HG02610 (cell line): Measurements from ENCODE around the gene HIVEP3.

ENCODE experiments used
- ATAC-seq: cut with Tn5 transposase; IDR thresholded peaks from one replicate; pipeline ENCODE4 v1.9.1; 2021; ENCODE audit warnings: mild to moderate bottlenecking, moderate library complexity; ENCODE audit not compliant: unreplicated experiment

Gene HIVEP3

DNA sequence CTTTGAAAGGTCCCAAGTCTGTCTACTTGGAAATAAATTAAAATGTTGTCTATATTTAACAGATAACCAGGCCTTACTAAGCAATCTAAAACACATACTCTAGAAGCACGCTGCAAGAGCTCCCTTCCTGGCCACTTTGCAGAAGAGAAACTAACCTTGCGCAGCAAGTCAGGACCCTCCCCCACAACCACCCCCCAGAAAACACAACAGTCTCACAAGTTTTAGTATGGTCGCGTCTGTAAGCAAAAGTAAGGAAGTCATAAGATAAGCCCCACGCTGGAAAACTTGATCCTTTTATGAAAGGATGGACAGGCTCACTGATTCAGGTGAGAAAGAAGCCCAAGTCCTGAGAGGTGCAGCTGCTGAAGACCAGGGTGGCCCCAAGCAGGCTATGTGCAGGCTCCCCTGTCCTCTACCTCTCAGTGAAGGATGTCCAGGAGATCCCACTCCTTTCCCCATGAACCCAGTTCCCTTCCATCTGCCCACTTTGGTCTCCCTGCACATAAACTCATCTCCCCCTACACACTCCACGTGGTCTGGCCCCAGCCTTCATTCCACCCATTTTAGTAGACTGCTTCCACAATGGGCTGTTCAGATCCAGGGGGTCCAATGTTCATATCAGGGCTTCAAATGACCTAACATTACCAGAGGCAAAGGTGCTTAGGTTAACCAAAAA is 23.8 kb downstream of the HIVEP3 start:
- ATAC-seq = no peak

GRCh38 chr1:41894101-41894807 is 24.5 kb downstream of the HIVEP3 start:
- no peak for ATAC-seq

DNA sequence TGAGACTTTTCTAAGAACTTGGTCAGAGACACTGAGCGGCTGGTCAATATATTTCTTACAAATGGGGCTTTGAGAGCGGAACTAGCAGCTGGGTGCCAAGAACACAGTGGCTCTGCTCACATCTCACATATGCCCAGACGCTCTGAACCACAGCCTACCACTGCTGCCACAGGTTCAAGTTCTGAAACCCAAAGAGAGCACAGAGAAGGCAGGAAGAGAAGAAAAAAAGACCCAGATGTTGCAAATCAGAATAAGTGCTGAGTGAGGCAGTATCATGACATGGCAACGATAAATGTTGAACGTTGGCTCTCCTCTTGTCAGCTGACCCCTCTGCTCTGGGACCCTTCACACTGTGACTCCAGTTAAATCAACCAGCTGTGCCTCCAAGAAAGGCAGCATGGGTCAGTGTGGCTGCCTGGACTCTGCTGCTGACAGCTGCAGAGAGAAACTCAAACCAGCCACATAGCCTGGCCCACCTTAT is 26.4 kb downstream of the HIVEP3 start:
- no peak for ATAC-seq

GRCh38 chr1:41891199-41891896 is 27.4 kb downstream of the HIVEP3 start:
- ATAC-seq = peak; percentile 89

- no peak for ATAC-seq
Measured at GRCh38 chr1:41890825-41891198, 27.9 kb downstream of the HIVEP3 start.

DNA sequence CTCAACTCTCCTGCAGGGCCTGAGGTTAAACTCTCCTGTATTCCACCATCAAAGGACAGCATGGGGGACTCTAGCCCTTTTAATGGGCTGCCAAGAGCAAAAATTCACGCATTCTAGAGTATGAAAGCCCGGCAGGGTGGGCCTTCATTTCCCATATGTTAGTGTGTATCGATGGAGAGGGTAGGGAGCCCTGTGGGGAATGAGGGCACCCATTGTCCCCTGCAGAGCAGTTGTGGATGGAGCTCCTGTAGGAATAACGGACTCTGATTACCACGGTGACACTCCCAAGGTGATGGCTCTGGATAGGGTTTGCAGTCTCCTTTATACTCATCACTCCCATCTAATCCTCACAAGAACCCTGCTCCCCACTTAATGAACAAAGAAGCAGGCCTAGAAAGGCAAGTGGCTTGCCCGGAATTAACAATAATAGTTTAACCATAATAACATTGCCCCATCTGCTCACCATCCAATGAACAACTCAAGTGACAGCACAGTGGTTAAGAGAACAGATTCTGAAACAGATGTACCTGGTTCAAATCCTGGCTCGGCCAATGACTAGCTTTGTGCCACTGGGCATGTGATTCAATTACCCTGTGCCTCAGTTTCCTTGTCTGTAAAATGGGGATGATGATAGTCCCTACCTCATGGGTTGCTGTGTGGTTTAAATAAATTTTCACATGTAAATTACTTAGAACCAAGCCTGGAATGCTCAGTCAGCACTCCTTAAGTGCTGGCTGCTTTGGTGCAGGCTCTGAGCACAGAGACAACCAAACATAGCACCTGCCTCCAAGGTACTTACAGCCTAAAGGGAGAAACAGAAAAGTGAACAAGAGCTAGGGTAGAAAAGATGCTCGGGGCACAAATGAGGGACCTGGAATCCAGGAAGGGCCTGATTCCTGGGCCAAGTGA is 29.0 kb downstream of the HIVEP3 start:
- ATAC-seq = no peak

- ATAC-seq = no peak
Measured at GRCh38 chr1:41888756-41889155, 30.0 kb downstream of the HIVEP3 start.

DNA sequence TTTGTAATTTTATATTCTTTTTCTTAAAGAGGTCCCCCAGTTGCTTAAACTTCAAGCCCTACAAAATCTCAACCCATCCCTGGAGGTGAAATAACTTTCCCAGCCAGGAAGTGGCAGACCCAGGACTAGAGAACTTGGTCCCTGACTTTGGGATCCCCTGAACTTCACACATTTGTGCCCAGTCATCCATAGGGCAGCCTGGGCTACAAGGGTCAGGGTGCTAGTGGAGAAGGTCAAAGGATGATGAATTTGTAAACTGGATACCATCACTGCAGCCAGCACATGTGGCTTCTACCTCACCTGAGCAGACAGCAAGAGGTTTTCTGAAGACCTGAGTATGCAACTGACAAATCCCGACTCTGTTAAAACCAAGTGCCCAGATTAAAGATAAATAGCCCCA is 31.4 kb downstream of the HIVEP3 start:
- no peak for ATAC-seq

DNA sequence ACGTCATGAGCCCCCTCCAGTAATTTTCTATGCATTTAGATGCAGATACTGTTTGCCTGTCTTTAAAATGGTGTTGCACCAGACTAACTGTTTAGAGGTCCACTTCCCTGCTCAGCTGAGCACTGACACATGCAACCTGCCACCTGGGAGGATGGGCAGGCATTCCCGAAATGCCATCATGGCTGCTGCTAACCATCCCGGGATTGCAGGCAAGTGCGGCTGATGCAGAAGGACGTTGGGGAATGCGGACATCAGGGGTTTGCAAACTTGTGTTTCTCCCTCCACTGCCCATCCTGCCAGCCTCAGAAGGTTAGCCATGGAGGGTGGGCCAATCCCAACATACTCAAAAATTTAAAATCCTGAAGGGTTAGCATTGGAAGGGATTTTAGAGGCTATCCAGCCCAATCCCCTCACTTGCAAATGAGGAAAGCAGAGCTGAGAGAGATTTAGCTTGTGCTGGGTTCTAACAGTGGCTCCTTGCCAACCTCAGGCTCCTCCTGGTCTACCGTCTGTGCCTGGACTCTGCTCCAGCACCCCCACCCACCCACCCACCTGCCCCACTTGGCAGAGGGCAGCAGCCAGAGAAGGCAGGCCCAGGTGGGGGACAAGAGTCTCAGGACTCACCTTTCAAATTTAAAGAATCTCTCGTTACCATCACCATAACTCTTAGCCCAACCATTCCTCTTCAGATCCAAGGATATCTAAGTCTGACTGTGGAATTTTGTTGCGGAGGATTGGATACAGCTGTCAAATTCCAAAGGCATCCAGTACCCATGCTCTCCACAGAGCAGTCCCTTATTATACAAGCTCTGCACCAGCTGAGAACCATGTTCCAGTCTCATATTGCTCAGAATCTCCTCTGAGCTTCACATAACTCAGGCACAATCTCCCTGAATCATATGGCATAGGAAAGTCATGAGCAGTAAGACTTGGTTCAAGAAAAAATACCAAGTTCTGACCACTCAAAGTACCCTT is 34.2 kb downstream of the HIVEP3 start:
- ATAC-seq = no peak

DNA sequence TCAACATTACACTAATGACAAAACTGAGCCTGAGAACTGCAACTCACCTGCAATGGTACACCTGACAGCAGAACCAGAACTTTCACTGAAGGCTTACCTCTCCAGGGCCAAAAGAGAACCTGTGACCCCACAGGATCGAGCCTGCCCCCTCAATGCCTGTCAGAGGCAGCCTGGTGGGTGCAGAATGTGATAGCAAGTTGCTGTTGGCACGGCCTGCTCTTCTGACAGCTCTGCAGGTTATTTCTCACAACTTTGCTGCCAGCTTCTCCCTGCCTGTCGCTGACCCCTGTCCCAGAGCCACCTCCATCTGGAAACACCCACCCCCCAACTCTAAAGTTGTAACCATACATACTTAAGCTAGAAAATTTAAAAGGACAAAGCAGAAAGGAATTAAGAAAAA is 35.2 kb downstream of the HIVEP3 start:
- ATAC-seq = no peak

DNA sequence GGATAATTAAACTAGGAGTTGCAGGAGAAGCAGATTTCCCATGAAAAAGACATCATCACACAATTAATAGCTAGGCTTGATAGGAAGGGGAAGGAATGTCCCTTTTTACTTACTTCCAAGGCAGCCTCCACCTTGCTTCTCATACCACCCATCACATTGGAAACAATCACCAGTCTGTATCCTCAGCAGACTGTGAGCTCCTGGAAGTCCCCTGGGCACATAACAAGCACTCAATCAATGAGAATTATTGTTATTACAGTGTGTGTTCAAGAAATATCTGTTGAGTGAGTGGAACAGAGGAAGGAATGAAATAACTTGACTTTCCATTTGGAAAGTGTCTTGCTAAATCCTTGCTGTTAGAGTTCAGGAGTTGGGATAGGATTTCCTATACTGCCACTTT is 36.2 kb downstream of the HIVEP3 start:
- ATAC-seq = no peak

GRCh38 chr1:41882068-41882477 is 36.6 kb downstream of the HIVEP3 start:
- ATAC-seq = no peak

- ATAC-seq = no peak
Measured at GRCh38 chr1:41880950-41881885, 37.5 kb downstream of the HIVEP3 start.

DNA sequence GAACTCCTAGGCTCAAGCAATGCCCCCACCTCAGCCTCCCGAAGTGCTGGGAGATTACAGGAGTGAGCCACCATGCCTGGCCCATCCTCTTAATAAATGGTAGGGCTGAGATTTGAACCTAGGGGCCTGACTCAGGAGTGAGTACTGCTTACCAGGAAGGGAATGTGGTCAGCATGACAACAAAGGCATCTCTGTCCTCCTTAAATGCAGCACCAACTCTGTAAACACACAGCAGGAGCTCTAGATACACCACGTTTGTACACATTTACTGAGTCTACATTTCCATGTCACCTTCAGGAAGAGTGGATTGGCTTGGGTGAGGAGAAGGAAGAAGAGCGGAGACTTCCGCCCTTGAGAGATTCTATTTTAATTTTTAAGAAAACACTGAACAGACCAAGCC is 38.5 kb downstream of the HIVEP3 start:
- ATAC-seq = no peak

- ATAC-seq = no peak
Measured at GRCh38 chr1:41879617-41880016, 39.1 kb downstream of the HIVEP3 start.

GRCh38 chr1:41878911-41879310 is 39.8 kb downstream of the HIVEP3 start:
- ATAC-seq = no peak

- ATAC-seq = no peak
Measured at GRCh38 chr1:41878495-41878894, 40.2 kb downstream of the HIVEP3 start.

GRCh38 chr1:41876576-41877445 is 41.9 kb downstream of the HIVEP3 start:
- no peak for ATAC-seq
